ENCODE data around the gene SRD5A2. TPM values are rescaled to one million over a fixed set of nuclear protein-coding genes. Genes with fewer than 3 reads are reported as not detected.
"Not testable (repeated sequence)": the region's sequence is repeated elsewhere in the genome, so short reads cannot be mapped to it uniquely, and the experiment has no call there.

The SRD5A2 gene
- total RNA-seq, 4 donors from 2014 or later = 4.1 TPM; not detected in 3

GRCh38 chr2:31504311-31504710 is 76.4 kb downstream of the SRD5A2 start:
- Histone ChIP-seq H3K27ac (no peak overlapping the region), H3K36me3 (no peaks in the 10 kb centered on the region), H3K27me3 (no peaks in the 10 kb centered on the region), H3K9me3 (no peaks in the 10 kb centered on the region), H3K4me1 (no peaks in the 10 kb centered on the region), H3K4me3 (no peak overlapping the region)
- no peak for DNase-seq
- TF ChIP-seq CTCF (IDR thresholded peaks at IDR 0.05) (no peak), POLR2A (IDR thresholded peaks at IDR 0.05) (no peak)
- intact Hi-C loops (cut with DNase I; ENCODE audit: low total_unique reads) = no loop called here

- H3K4me1 ChIP-seq; H3K27me3 ChIP-seq; H3K27ac ChIP-seq; H3K36me3 ChIP-seq; DNase-seq; H3K9me3 ChIP-seq; H3K4me3 ChIP-seq; intact Hi-C loops (cut with DNase I; ENCODE audit: low total_unique reads): not testable (repeated sequence)
These were observed 84.3 kb downstream of the SRD5A2 start for GRCh38 chr2:31496451-31496874.

- H3K27ac ChIP-seq; DNase-seq; intact Hi-C loops (cut with DNase I; ENCODE audit: low total_unique reads); H3K36me3 ChIP-seq; H3K9me3 ChIP-seq; H3K27me3 ChIP-seq; H3K4me1 ChIP-seq; H3K4me3 ChIP-seq: not testable (repeated sequence)
These were observed 91.4 kb downstream of the SRD5A2 start for GRCh38 chr2:31489339-31489738.

GRCh38 chr2:31483246-31483645 is 97.5 kb downstream of the SRD5A2 start:
- Histone ChIP-seq H3K4me3 (no peak overlapping the region), H3K36me3 (no peaks in the 10 kb centered on the region), H3K4me1 (no peaks in the 10 kb centered on the region), H3K27me3 (no peaks in the 10 kb centered on the region), H3K9me3 (no peaks in the 10 kb centered on the region), H3K27ac (no peak overlapping the region)
- intact Hi-C loops (cut with DNase I; ENCODE audit: low total_unique reads) = no loop called here
- no peak for DNase-seq
- TF ChIP-seq CTCF (IDR thresholded peaks at IDR 0.05) = no peak
- TF ChIP-seq POLR2A (IDR thresholded peaks at IDR 0.05) = no peak

GRCh38 chr2:31476511-31477180 is 104.1 kb downstream of the SRD5A2 start:
- Histone ChIP-seq H3K4me3 (no peak overlapping the region), H3K27me3 (no peaks in the 10 kb centered on the region), H3K36me3 (no peaks in the 10 kb centered on the region), H3K4me1 (no peaks in the 10 kb centered on the region), H3K27ac (no peak overlapping the region), H3K9me3 (no peaks in the 10 kb centered on the region)
- no peak for TF ChIP-seq POLR2A (IDR thresholded peaks at IDR 0.05)
- no peak for TF ChIP-seq CTCF (IDR thresholded peaks at IDR 0.05)
- DNase-seq = no peak
- intact Hi-C loops (cut with DNase I; ENCODE audit: low total_unique reads) = no loop called here

GRCh38 chr2:31475692-31476091 is 105.0 kb downstream of the SRD5A2 start:
- Histone ChIP-seq H3K27me3 (no peaks in the 10 kb centered on the region), H3K4me1 (no peaks in the 10 kb centered on the region), H3K36me3 (no peaks in the 10 kb centered on the region), H3K27ac (no peak overlapping the region), H3K9me3 (no peaks in the 10 kb centered on the region), H3K4me3 (no peak overlapping the region)
- no peak for DNase-seq
- TF ChIP-seq POLR2A (IDR thresholded peaks at IDR 0.05) (no peak), CTCF (IDR thresholded peaks at IDR 0.05) (no peak)
- intact Hi-C loops (cut with DNase I; ENCODE audit: low total_unique reads) = no loop called here
